ENCODE data around the gene IL15. TPM values are rescaled to one million over a fixed set of nuclear protein-coding genes. Genes with fewer than 3 reads are reported as not detected.

The IL15 gene
- total and polyA plus RNA-seq, 2 experiments from 2014 or later, result 2.3 to 3.7 TPM

GRCh38 chr4:141721174-141721573 is 84.8 kb downstream of the IL15 start:
- H2AFZ ChIP-seq, result no peak overlapping the region
- Mint-ChIP-seq H3K27ac (no peak overlapping the region), H3K4me1 (no peaks in the 10 kb centered on the region), H3K4me3 (no peak overlapping the region), H3K9me3 (peaks cover 9% of the 10 kb centered on the region; the same call in 2 of the 3 replicates), H3K36me3 (ENCODE audit: low read depth) (peaks cover 3% of the 10 kb centered on the region; the same call in 1 of the 3 replicates), H3K27me3 (ENCODE audit: insufficient read depth, low read depth, poor library complexity) (no peaks in the 10 kb centered on the region)
- no peaks in the 10 kb centered on the region for H4K20me1 ChIP-seq (replicated peaks; ENCODE audit: insufficient read depth)
- ATAC-seq (no peak), DNase-seq (ENCODE audit: low spot score) (no peak)
- H3K27ac ChIP-seq (ENCODE audit: low read depth), result no peak overlapping the region
- no peak for TF ChIP-seq STAT1 (IDR thresholded peaks at IDR 0.05; ENCODE audit: unreplicated experiment)
- no peak for TF ChIP-seq ETS1 (IDR thresholded peaks at IDR 0.05)
- no peak for TF ChIP-seq JUNB (IDR thresholded peaks at IDR 0.05; ENCODE audit: unreplicated experiment)
- TF ChIP-seq NANOG (IDR thresholded peaks at IDR 0.05; ENCODE audit: borderline replicate concordance), result no peak
- TF ChIP-seq, protein P1, sequence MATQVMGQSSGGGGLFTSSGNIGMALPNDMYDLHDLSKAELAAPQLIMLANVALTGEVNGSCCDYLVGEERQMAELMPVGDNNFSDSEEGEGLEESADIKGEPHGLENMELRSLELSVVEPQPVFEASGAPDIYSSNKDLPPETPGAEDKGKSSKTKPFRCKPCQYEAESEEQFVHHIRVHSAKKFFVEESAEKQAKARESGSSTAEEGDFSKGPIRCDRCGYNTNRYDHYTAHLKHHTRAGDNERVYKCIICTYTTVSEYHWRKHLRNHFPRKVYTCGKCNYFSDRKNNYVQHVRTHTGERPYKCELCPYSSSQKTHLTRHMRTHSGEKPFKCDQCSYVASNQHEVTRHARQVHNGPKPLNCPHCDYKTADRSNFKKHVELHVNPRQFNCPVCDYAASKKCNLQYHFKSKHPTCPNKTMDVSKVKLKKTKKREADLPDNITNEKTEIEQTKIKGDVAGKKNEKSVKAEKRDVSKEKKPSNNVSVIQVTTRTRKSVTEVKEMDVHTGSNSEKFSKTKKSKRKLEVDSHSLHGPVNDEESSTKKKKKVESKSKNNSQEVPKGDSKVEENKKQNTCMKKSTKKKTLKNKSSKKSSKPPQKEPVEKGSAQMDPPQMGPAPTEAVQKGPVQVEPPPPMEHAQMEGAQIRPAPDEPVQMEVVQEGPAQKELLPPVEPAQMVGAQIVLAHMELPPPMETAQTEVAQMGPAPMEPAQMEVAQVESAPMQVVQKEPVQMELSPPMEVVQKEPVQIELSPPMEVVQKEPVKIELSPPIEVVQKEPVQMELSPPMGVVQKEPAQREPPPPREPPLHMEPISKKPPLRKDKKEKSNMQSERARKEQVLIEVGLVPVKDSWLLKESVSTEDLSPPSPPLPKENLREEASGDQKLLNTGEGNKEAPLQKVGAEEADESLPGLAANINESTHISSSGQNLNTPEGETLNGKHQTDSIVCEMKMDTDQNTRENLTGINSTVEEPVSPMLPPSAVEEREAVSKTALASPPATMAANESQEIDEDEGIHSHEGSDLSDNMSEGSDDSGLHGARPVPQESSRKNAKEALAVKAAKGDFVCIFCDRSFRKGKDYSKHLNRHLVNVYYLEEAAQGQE (IDR thresholded peaks at IDR 0.05; ENCODE audit: unreplicated experiment), result no peak
- no peak for TF ChIP-seq CTCF (conservative IDR thresholded peaks at IDR 0.05; ENCODE audit: low read depth in 2 of 2)
- TF ChIP-seq ZNF331 (CRISPR knock-in tag; IDR thresholded peaks at IDR 0.05; ENCODE audit: low read depth), result no peak
- no peak for TF ChIP-seq ZNF114 (CRISPR knock-in tag; IDR thresholded peaks at IDR 0.05)
- no peak for TF ChIP-seq EZH2phosphoT487 (IDR thresholded peaks at IDR 0.05; ENCODE audit: unreplicated experiment)
- TF ChIP-seq, protein P2, sequence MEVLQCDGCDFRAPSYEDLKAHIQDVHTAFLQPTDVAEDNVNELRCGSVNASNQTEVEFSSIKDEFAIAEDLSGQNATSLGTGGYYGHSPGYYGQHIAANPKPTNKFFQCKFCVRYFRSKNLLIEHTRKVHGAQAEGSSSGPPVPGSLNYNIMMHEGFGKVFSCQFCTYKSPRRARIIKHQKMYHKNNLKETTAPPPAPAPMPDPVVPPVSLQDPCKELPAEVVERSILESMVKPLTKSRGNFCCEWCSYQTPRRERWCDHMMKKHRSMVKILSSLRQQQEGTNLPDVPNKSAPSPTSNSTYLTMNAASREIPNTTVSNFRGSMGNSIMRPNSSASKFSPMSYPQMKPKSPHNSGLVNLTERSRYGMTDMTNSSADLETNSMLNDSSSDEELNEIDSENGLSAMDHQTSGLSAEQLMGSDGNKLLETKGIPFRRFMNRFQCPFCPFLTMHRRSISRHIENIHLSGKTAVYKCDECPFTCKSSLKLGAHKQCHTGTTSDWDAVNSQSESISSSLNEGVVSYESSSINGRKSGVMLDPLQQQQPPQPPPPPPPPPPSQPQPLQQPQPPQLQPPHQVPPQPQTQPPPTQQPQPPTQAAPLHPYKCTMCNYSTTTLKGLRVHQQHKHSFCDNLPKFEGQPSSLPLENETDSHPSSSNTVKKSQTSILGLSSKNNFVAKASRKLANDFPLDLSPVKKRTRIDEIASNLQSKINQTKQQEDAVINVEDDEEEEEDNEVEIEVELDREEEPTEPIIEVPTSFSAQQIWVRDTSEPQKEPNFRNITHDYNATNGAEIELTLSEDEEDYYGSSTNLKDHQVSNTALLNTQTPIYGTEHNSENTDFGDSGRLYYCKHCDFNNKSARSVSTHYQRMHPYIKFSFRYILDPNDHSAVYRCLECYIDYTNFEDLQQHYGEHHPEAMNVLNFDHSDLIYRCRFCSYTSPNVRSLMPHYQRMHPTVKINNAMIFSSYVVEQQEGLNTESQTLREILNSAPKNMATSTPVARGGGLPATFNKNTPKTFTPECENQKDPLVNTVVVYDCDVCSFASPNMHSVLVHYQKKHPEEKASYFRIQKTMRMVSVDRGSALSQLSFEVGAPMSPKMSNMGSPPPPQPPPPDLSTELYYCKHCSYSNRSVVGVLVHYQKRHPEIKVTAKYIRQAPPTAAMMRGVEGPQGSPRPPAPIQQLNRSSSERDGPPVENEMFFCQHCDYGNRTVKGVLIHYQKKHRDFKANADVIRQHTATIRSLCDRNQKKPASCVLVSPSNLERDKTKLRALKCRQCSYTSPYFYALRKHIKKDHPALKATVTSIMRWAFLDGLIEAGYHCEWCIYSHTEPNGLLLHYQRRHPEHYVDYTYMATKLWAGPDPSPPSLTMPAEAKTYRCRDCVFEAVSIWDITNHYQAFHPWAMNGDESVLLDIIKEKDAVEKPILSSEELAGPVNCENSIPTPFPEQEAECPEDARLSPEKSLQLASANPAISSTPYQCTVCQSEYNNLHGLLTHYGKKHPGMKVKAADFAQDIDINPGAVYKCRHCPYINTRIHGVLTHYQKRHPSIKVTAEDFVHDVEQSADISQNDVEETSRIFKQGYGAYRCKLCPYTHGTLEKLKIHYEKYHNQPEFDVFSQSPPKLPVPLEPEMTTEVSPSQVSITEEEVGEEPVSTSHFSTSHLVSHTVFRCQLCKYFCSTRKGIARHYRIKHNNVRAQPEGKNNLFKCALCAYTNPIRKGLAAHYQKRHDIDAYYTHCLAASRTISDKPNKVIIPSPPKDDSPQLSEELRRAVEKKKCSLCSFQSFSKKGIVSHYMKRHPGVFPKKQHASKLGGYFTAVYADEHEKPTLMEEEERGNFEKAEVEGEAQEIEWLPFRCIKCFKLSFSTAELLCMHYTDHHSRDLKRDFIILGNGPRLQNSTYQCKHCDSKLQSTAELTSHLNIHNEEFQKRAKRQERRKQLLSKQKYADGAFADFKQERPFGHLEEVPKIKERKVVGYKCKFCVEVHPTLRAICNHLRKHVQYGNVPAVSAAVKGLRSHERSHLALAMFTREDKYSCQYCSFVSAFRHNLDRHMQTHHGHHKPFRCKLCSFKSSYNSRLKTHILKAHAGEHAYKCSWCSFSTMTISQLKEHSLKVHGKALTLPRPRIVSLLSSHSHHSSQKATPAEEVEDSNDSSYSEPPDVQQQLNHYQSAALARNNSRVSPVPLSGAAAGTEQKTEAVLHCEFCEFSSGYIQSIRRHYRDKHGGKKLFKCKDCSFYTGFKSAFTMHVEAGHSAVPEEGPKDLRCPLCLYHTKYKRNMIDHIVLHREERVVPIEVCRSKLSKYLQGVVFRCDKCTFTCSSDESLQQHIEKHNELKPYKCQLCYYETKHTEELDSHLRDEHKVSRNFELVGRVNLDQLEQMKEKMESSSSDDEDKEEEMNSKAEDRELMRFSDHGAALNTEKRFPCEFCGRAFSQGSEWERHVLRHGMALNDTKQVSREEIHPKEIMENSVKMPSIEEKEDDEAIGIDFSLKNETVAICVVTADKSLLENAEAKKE (CRISPR knock-in tag; IDR thresholded peaks at IDR 0.05), result no peak
- TF ChIP-seq CREB1 (CRISPR knock-in tag; IDR thresholded peaks at IDR 0.05; ENCODE audit: low read depth), result no peak
- no peak overlapping the region for H3K4me3 ChIP-seq
- no peaks in the 10 kb centered on the region for H3K27me3 ChIP-seq (ENCODE audit: insufficient read depth)
- H3K36me3 ChIP-seq (ENCODE audit: insufficient read depth), result no peaks in the 10 kb centered on the region
- no peaks in the 10 kb centered on the region for H3F3A ChIP-seq (replicated peaks; ENCODE audit: low read depth)
- H3K9me2 ChIP-seq (ENCODE audit: insufficient read depth), result no peaks in the 10 kb centered on the region
- H3K4me1 ChIP-seq (ENCODE audit: insufficient read depth), result no peaks in the 10 kb centered on the region
- H3K4me2 ChIP-seq, result no peak overlapping the region
- H3K79me2 ChIP-seq (replicated peaks; ENCODE audit: insufficient read depth), result no peaks in the 10 kb centered on the region
